K562 (cell line): Measurements from ENCODE around the gene SLC38A7. TPM values are rescaled to one million over a fixed set of nuclear protein-coding genes. Genes with fewer than 3 reads are reported as not detected.

ENCODE experiments used
- AFF4 ChIP-seq: sonication (generic); formaldehyde crosslinking; IDR thresholded peaks from 2 replicates; pipeline ENCODE4 v1.8.0; 2023; ENCODE audit warnings: mild to moderate bottlenecking, missing genetic modification reagents
- CBFA2T3 ChIP-seq: fragments of 450-650 bp; IDR thresholded peaks from 2 replicates; pipeline ENCODE4 v1.6.1; 2017
- MNT ChIP-seq, 2 experiments: fragments of 450-650 bp; conservative IDR thresholded peaks; 2 replicates each; pipeline ENCODE4 v1.6.1; 2017; ENCODE audit warnings: mild to moderate bottlenecking in 2 of 2, moderate library complexity in 2 of 2
- NFIC ChIP-seq: fragments of 450-650 bp; IDR thresholded peaks from 2 replicates; pipeline ENCODE4 v1.6.1; 2017; ENCODE audit warnings: mild to moderate bottlenecking, inconsistent platforms
- RUNX1 ChIP-seq: sonication (generic); IDR thresholded peaks from 2 replicates; pipeline ENCODE4 v1.6.1; 2016; ENCODE audit warnings: antibody characterized with exemption, low read depth
- SNRNP70 ChIP-seq: fragments of 200-400 bp; formaldehyde crosslinking; optimal IDR thresholded peaks from 2 replicates; pipeline ENCODE3; 2017; ENCODE audit warnings: low read depth, low read length
- ZNF668 ChIP-seq: fragments of 250-450 bp; sonication (Bioruptor Pico); IDR thresholded peaks from 2 replicates; pipeline ENCODE4 v1.8.0; 2022; ENCODE audit warnings: mild to moderate bottlenecking, inconsistent platforms
- ZNF707 ChIP-seq: fragments of 250-450 bp; sonication (Bioruptor Pico); conservative IDR thresholded peaks from 2 replicates; pipeline ENCODE4 v1.8.0; 2022; ENCODE audit warnings: inconsistent platforms, mild to moderate bottlenecking, moderate library complexity
- ZSCAN32 ChIP-seq: fragments of 450-650 bp; formaldehyde crosslinking; IDR thresholded peaks from 2 replicates; pipeline ENCODE4 v1.4.0; 2020; ENCODE audit warnings: mild to moderate bottlenecking, moderate library complexity
- polyA plus RNA-seq, 8 experiments: library from polyadenylated mRNA; depleted of rRNA in 4 of 8; stranded (reverse) in 5 of 8; unstranded in 3 of 8; fragments of >200 nt; fragmentation: Nextera tagmentation in 2 of 8; fragmentation: Illumina TruSeq in 1 of 8; extraction: Ambion mirVana in 2 of 8; extraction: Trizol in 1 of 8; gene quantifications; 2 replicates each; pipeline versions ENCODE4 v1.2.1 to v1.2.3, GENCODE V29; 2011 to 2014; ENCODE audit warnings: inconsistent platforms in 1 of 8, missing spikeins in 1 of 8
- total RNA-seq, 7 experiments: library from RNA; depleted of rRNA in 6 of 7; stranded (reverse); fragments of >200 nt in 6 of 7; fragmentation: Illumina TruSeq in 2 of 7; extraction: Trizol in 2 of 7; gene quantifications; 2 replicates each; pipeline versions ENCODE4 v1.2.1 to v1.2.3, GENCODE V29; 2011 to 2021; ENCODE audit warnings: low replicate concordance in 1 of 7

Gene SLC38A7
- total and polyA plus RNA-seq, 9 of the 15 experiments (the other 6 are each of a cell fraction or from before 2014, with no cell fraction given) = 2.7 to 12.2 (median 6.5) TPM

DNA sequence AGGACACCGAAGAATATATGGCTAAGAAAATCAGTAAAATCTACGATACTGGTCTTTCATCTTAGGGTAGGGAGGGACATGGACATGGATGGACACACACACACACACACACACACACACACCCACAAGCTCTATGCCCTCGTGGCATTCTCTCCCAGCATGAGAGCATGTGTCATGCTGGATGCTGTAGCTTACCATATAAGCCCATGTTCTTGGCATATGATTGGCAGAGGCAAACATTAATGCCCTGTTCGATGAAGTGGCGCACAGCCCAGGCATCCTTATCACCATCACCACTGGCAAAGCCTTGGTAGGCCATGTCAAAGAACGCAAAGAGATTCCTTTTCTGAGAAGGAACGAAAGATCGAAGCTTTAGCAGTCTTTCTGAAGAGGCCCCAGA is 31.9 kb upstream of the SLC38A7 start (continued):
- TF ChIP-seq RUNX1 (no peak), ZNF707 (CRISPR knock-in tag) (no peak), CBFA2T3 (no peak), ZNF668 (CRISPR knock-in tag) (no peak), NFIC (no peak), SNRNP70 (no peak), MNT (conservative IDR thresholded peaks at IDR 0.05) (no peak), ZSCAN32 (CRISPR knock-in tag) (no peak), AFF4 (no peak)
